ENCODE data around the gene TADA3.
A peak's percentile ranks its signal among the peaks of the same experiment; 100 is the strongest.

TADA3 gene

GRCh38 chr3:9749645-9750555, 42.4 kb downstream of the TADA3 start, which contains the start of gene OGG1:
Gene OGG1, plus strand, starts transcription at chr3:9749952. Its CDS starts 335 bp downstream, at chr3:9750287.
- peak within 1 kb of the TSS; percentile 42 to 94 for H3K27ac ChIP-seq
- H3K4me3 ChIP-seq, result peak within 1 kb of the TSS; percentile 77
- no peak for TF ChIP-seq CTCF (IDR thresholded peaks at IDR 0.05)
- DNase-seq (ENCODE audit: low spot score), result peak; percentile 99

GRCh38 chr3:9749296-9749644, 43.0 kb downstream of the TADA3 start:
- TF ChIP-seq CTCF (IDR thresholded peaks at IDR 0.05), result no peak
- Histone ChIP-seq H3K4me3 (peak overlapping the region; percentile 77), H3K27ac (peak overlapping the region; percentile 42 to 94)
- DNase-seq (ENCODE audit: low spot score), result no peak

- H3K4me3 ChIP-seq, result no peak overlapping the region
- H3K27ac ChIP-seq, result no peak overlapping the region
- TF ChIP-seq CTCF (IDR thresholded peaks at IDR 0.05), result no peak
- no peak for DNase-seq (ENCODE audit: low spot score)
These were observed 44.2 kb downstream of the TADA3 start for GRCh38 chr3:9748031-9748430.

- TF ChIP-seq CTCF (IDR thresholded peaks at IDR 0.05), result no peak
- DNase-seq (ENCODE audit: low spot score), result no peak
- no peak overlapping the region for H3K27ac ChIP-seq
These were observed 45.0 kb downstream of the TADA3 start for GRCh38 chr3:9747267-9747666.

GRCh38 chr3:9746330-9746729, 45.9 kb downstream of the TADA3 start:
- no peak for DNase-seq (ENCODE audit: low spot score)
- H3K27ac ChIP-seq, result no peak overlapping the region
- H3K4me3 ChIP-seq, result no peak overlapping the region
- no peak for TF ChIP-seq CTCF (IDR thresholded peaks at IDR 0.05)

More at GRCh38 chr3:9747267-9747666, 45.0 kb downstream of the TADA3 start:
- no peak overlapping the region for H3K4me3 ChIP-seq

GRCh38 chr3:9745521-9745920, 46.8 kb downstream of the TADA3 start:
- no peak for TF ChIP-seq CTCF (IDR thresholded peaks at IDR 0.05)
- no peak for DNase-seq (ENCODE audit: low spot score)
- Histone ChIP-seq H3K27ac (no peak overlapping the region), H3K4me3 (no peak overlapping the region)

- TF ChIP-seq CTCF (IDR thresholded peaks at IDR 0.05), result no peak
- H3K27ac ChIP-seq, result no peak overlapping the region
- no peak for DNase-seq (ENCODE audit: low spot score)
- no peak overlapping the region for H3K4me3 ChIP-seq
These were observed 48.1 kb downstream of the TADA3 start for GRCh38 chr3:9744162-9744561.

Measured in coronary artery (tissue), 2 donors.